Adrenal gland (tissue), 5 donors: ENCODE measurements around the gene FUT7.

Source experiments
- POLR2A ChIP-seq, 2 donors: fragments of 450-650 bp; IDR thresholded peaks; one replicate each; pipeline ENCODE4 v1.6.1; 2017; ENCODE audit warnings: antibody characterized with exemption in 2 of 2, mild to moderate bottlenecking in 2 of 2, moderate library complexity in 1 of 2
- TF ChIP-seq, protein P1 (sequence below), 6 experiments: fragments of 450-650 bp in 4 of 6; fragments of 200-600 bp in 2 of 6; sonication (generic) in 1 of 6; IDR thresholded peaks; 1 replicate in 5 of 6; 2 replicates in 1 of 6; pipeline versions ENCODE4 v1.5.1 to v1.8.0; 2016 to 2021; ENCODE audit warnings: antibody characterized with exemption in 6 of 6, mild to moderate bottlenecking in 2 of 6, moderate library complexity in 1 of 6
- donor health status: DM: no; HTN: no; CAD: no.

DNA sequence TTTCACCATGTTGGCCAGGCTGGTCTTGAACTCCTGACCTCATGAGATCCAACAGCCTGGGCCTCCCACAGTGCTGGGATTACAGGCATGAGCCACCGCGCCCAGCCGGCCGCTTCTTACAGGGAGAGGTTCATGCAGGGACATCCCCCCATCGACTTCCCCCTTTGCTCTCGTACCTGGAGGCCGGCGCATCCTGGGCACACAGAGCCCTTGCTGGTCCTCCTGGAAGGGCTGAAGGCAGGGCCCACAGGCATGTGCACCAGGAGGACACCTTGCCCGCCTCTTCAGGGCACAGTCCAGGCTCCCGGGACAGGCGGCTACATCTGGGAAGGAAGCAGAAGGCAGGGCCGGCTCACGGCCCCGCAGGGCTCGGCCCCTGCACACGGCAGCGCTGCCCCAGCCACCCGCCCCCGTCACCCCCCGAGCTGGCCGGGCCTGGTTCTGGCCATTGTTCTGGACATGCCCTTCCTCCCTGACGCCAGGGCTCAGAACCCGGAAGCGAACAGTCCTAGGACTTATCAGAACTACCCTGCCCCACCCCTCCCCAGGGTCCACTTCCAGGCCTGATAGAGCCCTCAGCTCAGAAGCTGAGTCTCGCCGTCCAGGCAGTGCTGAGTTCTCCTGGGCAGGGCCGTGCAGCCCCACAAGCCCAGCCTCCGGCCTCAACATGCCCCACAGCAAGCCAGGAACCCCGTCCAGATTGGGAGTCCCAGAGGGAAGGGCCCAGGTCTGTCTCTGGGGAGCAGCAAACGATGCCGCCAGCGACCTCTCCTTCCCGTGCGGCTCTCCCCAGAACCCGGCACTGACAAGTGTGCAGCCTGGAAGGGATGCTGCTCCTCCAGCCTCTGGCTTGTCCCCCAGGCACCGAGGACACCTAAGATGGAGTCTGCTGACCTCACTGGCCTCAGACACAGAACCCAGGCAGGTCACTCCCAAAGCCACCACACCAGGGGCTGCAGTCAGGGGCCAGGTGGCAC is 11.2 kb upstream of the FUT7 start:
- TF ChIP-seq POLR2A (IDR thresholded peaks at IDR 0.05), result no peak
- TF ChIP-seq, protein P1, sequence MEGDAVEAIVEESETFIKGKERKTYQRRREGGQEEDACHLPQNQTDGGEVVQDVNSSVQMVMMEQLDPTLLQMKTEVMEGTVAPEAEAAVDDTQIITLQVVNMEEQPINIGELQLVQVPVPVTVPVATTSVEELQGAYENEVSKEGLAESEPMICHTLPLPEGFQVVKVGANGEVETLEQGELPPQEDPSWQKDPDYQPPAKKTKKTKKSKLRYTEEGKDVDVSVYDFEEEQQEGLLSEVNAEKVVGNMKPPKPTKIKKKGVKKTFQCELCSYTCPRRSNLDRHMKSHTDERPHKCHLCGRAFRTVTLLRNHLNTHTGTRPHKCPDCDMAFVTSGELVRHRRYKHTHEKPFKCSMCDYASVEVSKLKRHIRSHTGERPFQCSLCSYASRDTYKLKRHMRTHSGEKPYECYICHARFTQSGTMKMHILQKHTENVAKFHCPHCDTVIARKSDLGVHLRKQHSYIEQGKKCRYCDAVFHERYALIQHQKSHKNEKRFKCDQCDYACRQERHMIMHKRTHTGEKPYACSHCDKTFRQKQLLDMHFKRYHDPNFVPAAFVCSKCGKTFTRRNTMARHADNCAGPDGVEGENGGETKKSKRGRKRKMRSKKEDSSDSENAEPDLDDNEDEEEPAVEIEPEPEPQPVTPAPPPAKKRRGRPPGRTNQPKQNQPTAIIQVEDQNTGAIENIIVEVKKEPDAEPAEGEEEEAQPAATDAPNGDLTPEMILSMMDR (IDR thresholded peaks at IDR 0.05), result no peak
